Measurements from ENCODE around the gene ZNHIT6.

ZNHIT6 gene

DNA sequence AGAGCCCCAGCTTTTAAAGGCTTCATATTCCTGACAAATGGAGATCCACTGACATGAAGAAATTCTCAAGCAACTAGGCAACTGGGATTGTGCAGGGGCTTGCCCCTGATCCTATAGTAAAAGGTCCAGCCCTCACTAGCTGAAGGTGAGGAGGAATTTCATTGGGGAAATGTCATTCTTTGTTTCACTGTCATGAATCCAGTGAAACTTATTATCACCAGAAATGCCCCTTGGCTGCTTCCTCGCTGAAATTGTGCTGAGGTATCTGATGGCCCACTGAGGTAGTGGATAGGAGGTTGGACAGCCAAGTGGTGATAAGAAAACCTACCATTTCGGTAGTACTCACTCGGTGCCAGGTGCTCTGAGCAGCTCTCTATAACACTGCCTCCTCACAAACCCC is 91.5 kb downstream of the ZNHIT6 start:
- DNase-seq, result no peak

DNA sequence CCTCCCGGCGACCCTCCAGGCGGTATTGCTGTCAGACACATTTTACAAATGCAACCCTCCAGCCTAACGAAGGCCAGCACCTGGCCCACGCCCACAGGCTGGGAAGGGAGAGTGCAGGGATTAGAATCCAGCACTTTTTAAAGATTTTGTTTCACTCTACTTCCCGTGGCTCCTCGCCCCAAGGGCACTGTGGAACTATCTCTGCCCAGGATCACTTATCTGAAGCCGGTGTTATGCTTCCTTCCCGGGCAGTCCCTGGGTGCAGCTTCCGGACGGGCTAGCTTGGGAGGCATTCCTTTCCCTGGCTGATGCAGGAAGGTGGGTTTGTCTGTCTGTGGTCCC is 91.9 kb downstream of the ZNHIT6 start:
- no peak for DNase-seq

DNA sequence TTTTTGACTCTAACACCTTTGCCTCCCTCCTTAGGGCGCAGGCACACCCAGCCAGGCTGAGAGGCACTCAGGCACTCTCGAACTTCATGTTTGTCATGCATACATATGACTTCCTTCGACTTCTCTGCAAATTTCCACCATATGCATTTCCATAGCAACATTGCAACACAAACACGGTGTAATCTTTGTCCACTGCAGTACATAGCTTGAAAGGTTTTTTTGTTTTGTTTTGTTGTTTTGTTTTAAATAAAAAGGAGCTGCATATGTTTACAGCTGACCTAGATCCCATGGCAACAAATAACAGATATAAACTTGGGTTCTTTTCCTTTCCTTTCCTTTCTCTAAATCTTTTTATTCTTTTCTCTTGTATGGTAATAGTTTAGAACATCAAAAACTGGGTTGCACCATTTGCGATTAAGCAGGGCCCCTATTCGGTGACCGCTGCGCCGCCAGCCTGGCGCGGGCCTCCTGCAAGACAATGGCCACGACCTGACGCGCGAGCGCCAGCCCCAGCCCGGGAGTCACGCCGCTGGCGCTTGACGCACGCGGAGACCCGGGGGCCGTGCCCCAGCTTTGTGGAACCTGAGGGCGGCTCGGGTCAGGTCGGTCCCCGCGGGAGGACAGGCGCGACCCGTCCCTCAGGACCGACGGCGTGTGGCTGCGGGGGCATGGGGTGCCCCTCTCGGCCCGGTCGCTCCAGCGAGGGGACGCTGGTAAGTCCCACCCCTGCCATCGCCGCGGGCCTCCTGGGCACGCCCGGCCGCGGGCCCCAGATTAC is 92.5 kb downstream of the ZNHIT6 start:
- DNase-seq, result no peak

DNA sequence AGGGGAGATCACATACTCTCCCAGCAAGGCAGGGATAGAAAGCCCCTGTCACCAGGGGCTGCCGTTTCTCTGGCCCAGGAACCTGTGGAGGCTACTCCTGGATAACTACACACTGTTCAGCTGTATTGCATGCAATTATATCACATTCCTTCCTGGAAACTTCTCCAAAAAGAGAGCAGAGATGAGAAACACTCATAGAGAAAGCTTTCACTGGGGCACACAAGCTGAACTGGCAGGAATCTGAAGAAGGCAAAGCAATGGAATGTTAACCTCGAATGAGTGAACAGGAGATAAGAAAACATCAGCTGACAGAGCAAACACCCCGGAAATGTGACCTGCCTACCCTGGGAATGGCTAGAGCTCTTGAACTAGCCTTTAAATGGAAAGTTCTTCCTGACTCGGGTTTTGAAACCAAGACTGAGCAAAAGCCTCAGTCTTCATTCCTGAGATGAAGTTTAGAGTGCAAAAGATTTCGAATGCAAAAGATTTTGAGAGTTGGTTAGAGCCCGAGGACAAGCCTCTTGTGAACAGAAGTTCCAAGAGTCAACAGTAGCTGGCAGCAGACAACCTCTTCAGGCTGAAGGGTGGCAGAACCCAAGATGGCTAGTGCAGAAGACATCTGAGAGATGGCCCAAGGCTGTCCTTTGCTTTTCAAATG is 95.4 kb downstream of the ZNHIT6 start:
- no peak for DNase-seq

DNA sequence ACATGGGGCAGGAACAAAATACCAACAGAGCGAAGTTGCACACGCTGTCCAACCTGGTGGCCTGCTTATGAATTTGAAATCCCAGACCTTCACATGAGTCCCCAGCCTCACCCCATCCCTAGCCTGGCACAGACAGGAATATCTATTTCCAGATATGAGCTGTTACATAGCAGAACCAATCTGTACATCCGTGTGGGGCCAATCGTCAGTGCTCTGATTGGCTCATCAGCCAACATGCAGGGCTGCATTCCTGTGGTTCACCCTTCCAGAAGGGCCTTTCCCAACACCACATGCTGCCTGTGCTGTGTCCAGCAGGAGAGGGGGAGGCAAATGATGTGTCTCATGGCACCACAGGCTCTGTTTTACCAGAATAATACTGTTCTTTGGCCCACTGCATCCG is 96.4 kb downstream of the ZNHIT6 start:
- no peak for DNase-seq

DNA sequence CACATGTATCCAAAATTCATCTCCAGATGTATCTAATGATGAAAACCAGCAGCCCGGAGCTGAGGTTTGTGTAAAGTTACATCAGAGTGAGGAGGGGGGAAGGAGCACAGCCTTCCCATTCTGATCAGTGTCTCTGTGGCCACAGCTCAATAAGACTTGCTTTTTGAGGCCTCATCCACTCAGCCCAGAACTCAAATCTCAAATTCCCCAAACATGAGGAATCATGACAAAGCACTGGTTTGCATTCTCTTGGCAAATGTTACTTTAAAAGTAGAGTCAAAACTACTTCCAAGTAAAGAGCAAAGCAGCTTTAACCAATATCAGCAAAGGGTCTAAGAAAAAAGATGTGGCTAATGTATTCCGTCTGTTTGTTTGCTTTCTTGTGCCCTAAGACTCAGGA is 96.8 kb downstream of the ZNHIT6 start:
- no peak for DNase-seq

DNA sequence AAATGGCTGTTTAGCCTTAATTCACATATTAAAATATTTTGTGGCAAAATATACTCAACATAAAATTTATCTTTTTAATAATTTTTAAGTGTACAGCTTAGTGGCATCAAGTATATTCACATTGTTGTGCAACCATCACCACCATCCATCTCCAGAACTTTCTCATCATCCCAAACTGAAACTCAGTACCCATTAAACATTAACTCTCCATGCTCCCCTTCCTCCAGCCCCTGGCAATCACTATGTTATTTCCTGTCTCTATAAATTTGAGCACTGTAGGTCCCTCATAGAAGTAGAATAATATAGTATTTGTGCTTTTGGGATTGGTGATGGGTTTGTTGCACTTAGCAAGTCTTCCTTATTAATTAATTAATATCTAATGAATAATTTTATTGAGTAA is 98.3 kb downstream of the ZNHIT6 start:
- no peak for DNase-seq

DNA sequence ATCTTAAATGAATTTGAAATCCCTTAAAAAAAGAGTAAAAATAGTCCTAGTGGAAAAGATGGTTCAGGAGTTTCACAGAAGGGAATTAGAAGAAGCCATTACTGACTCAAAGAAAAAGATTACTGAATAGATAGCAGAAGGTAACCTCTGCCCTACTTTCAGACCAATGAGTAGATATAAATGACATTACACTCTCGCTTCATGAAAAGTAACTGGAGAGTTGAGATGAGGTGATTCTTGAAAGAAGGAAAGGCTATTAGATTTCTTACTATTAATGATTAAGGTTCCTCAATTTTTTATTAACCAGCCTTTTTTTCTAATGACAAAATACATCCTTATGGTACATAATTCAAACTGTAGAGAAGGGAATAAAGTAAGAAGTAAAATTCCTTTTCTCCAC is 99.4 kb downstream of the ZNHIT6 start:
- DNase-seq, result no peak

DNA sequence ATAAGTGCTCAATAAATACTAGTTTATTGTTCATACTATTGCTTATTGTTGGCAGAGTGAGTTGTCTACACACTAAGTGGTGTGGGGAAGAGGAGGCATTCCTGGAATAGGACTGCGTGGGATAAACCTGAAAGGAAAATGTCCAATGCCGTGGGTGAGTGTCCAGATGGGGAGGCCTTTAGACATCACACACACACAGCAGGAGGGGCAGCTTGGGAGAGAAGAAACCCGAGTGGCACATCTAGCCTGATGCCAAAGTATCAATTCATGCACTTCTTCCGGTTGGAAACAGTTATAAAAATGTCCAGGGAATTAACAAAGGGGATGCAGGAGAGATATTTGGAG is 100.3 kb downstream of the ZNHIT6 start:
- DNase-seq, result no peak

DNA sequence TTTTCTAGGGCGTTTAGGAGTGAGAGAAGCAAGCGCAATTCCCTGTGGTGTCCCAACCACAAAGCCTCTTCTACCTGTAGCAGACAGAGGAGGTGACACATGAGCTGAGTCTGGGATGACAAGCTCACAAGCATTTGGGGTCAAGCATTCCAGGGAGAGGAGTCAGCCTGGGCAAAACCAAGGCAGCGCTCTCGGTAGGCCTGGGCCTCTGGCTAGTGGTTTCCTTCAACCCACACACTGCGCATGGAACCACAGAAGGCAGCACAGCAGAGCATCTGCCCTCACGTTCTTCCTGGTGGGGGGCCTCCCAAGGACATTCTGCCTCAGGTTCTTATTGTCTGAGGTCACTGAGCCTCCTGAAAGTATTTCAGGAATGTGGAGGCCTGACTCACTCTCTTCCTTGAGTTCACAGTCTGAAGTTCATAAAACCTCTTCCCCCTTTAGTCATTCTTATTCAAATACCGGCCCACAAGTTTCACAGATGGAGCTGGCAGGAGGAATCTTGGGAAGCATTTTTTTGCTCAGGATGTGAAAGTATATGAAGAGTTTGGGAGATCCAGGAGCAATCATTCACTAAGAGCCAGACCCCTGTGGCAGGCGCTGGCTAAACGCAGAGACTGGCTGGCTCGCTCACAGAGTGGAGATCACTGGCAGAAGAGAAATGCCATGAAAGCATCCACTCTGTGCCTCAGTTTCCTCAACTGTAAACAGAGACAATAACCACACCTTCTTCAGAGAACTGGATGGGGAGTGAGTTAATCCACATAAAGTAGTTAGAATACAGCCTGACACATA is 100.9 kb downstream of the ZNHIT6 start:
- DNase-seq, result no peak

DNA sequence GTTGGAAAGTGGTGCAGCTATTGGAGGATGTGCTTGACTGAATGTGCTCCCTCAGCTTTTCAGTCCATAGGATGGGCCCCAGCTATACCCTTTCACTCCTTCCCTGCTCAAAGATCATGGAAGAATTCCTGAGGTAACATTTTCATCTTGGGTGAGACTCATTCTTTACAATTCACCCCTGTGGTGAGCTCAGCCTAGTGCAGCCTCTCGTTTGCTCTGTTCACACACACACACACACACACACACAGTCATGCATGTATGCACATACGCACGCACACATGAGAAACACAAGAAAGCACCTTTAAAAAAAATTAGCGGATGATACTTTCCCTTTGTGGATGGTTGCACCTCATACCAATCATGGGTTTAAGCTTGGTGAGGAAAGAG is 101.8 kb downstream of the ZNHIT6 start:
- no peak for DNase-seq

DNA sequence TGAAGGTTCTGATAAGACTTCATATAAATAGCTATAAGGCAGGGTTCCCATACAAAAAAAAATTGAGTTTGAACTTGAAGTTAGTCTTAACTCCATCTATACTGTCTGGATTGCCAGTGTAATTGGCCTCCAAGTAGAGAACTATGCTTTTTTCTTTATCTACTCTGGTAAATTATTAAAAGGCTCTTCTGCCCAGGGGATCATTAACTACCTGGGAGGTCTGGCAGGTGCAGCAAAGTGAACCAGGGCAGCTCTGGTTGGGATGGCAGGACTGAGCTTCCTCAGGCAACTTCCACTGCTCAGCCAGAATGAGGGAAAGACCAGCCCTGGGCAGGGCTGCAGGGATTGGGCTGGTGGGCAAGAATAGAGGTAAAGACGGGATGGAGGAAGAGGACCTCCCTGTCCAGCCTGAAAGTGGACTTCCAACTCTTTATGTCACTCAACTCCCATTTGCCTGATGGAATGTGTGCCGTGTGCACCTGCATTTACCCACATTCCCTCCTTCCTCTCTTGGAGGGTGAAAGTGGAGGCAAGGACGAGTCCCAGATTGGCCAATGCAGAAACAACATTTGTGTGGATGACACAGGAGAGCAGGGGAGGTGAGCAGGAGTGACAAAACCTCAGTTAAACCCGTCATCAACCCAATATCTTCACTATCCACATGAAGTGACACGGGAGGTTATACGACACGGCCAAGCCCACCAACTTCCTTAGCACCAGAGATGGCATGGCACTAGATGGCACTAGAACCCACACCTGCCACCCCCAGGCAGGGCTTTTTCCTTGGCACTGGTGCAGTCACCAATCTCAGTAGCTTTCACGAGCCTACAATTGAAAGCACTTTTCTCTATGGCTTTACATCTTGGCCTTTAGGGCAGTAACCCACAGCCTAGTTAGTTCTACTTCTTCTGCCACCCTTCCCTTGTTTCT is 102.5 kb downstream of the ZNHIT6 start:
- no peak for DNase-seq

DNA sequence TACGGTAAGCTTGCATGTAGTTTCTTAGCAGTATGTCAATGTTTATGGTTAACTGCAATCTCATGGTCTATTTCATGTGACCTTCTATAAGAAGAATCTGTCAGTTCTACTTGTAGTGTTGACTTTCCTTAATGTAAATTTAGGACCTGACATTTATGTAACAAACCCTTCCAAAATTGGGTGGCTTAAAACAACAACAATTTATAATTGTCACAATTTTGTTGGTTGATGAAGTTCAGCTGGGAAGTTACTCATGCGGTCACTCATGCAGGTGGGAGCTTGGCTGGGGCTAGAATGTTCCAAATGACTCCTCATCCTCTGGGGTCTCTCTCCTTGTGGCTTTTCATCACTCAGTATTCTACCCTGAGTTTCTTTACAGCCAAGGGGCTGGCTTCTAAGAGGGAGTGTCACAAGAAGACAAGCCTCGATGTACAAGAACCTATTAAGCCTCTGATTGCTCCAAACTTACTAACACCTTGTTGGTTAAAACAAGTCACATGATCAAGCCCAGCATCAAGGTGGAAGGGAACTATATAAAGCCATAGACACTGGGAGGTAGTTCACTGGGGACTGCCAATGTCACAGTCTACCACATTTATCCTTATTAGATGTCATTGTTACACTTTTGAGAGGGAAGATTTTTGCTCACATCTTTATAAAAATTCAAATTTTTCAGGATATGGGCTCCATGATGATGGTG is 103.8 kb downstream of the ZNHIT6 start:
- DNase-seq, result no peak

DNA sequence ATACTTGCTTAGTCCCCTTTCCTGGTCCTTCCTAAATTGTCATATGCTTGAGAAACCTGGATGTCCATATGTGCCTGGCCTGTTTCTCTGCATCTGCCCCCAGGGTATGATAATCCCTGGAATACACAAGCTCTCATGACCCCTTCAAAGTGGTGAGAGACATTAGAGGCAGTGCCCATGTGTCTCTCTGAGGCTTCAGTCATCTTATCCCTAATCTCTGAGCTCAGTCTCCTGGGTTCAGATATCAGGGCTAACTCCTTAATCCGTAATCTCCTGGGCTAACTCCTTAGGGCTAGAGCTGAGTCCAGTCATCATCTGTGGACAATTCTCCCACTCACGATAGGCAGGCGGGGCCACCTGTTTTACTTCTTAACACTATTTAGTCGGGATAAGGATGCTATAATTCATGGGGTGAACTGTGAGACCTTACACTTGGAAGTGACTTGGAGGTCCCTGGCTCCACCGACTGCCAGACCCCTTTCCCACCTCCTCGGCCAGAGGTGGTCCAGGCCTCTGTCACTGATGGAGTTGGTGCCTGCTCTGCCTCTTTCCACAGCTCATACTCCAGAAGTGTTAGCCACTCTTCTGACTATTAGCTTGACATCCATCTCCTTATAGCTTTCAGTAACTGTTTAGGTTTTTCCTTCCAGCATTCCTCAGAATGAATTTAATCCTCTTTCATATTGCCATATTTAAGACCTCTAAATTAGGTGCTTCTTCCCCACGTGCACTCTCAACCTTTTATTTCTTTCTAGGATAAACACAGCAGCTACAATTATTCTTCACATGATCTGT is 105.0 kb downstream of the ZNHIT6 start:
- no peak for DNase-seq

DNA sequence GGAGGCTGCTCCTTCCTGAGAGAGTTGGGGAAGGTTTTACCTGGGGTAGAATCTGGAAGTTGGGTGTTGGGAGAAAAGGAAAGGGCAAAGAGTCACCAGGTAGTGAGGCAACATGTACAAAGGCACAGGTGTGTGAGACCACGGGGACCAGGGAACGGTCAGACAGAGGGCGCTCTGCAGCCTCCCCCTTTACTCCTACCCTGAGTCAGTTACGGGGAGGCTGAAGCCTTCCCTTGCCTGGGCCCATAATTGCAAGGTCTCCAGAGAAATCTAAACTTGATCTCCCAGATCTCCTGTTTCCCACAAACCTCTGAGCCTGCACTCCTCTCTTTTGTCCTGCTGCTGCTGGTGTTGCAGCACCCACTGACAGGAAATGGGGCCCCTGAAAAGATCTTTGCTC is 105.7 kb downstream of the ZNHIT6 start:
- DNase-seq, result no peak

DNA sequence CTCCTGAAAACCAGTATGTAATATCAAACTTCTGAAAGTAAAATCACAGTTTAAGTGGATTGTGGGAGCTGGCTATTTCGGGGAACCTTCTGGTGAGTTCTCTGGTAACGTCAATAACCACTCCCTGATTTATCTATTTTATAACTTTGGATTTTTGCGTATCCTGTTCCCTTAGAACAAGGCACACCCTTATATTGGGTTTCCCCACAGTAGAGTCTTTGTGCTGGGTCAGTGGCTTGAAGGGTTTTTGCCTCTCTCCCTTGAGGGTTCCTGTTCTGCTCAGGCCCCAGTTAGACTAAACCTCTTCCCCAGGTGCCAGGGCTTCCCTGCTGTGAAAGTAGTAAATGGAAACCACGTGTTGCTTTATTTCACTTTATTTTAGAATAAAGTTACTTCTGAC is 106.3 kb downstream of the ZNHIT6 start:
- DNase-seq, result no peak

DNA sequence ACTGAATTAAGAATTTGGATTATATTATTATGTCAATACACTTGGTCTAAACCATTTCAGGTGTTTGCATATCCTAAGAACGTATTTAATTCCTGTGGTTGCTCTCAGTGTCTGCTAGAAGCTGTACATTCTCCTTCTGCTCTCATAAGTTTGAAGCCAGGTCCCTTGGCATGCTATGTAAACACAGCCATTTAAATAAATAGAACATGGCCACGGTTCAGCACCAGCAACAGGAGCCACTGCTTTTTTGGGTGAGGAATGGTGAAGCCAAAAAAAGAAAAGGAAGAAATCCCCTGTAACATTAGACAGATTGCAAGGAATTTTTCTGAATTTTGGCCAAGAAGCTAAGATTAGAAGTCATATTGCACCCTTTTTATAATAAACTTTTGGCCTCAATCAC is 108.6 kb downstream of the ZNHIT6 start:
- DNase-seq, result no peak
